Measurements from ENCODE around the gene SAMD11. TPM values are rescaled to one million over a fixed set of nuclear protein-coding genes. Genes with fewer than 3 reads are reported as not detected.

SAMD11 gene
- total RNA-seq, 1 experiment from 2014 or later = 0.54 TPM

DNA sequence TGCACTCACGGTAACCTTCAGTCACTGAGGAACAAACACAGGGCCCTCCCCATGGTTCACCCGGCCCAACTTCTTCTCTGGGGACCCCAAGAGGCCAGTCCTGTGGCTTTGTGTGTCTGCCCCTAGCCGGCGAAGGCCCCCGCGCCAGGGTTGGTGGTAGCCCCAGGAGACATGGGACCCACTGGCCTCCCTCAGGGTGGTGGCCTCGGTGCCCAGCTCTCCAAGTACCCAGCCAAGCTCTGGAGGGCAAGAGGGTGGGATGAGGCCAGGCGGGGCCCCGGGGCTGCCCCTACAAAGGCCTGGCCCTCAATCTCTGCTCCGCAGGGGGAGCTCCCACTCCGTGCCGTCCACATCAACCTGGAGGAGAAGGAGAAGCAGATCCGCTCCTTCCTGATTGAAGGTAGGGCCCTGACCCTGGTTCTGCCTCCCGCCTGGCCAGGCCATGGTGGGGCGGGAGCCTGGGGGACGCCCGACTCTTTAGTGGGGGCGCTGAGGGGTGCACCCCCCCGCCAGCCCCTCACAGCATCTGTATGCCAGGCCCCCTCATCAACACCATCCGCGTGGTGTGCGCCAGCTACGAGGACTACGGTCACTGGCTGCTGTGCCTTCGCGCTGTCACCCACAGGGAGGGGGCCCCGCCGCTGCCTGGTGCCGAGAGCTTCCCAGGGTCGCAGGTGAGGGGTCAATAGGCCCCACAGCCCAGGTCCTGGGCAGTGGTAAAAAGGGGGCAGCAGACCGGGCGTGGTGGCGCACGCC is 48.2 kb downstream of the SAMD11 start:
- CTCF ChIA-PET = no interaction called here
- Mint-ChIP-seq H3K4me3 (ENCODE audit: low read depth, unreplicated experiment) (no peak overlapping the region), H3K27me3 (ENCODE audit: unreplicated experiment) (no peaks in the 10 kb centered on the region), H3K9me3 (ENCODE audit: low read depth, unreplicated experiment) (no peaks in the 10 kb centered on the region), H3K36me3 (ENCODE audit: insufficient read depth, unreplicated experiment) (peaks cover 26% of the 10 kb centered on the region), H3K4me1 (ENCODE audit: low read depth, unreplicated experiment) (peaks cover 11% of the 10 kb centered on the region), H3K27ac (ENCODE audit: unreplicated experiment) (no peak overlapping the region)
- no TSS peak for BruUV-seq (replicated peaks)
- no peak for TF ChIP-seq CTCF (IDR thresholded peaks at IDR 0.05; ENCODE audit: unreplicated experiment)
- intact Hi-C loops (cut with micrococcal nuclease; ENCODE audit: unreplicated experiment) = no loop called here
- DNase-seq = no peak

DNA sequence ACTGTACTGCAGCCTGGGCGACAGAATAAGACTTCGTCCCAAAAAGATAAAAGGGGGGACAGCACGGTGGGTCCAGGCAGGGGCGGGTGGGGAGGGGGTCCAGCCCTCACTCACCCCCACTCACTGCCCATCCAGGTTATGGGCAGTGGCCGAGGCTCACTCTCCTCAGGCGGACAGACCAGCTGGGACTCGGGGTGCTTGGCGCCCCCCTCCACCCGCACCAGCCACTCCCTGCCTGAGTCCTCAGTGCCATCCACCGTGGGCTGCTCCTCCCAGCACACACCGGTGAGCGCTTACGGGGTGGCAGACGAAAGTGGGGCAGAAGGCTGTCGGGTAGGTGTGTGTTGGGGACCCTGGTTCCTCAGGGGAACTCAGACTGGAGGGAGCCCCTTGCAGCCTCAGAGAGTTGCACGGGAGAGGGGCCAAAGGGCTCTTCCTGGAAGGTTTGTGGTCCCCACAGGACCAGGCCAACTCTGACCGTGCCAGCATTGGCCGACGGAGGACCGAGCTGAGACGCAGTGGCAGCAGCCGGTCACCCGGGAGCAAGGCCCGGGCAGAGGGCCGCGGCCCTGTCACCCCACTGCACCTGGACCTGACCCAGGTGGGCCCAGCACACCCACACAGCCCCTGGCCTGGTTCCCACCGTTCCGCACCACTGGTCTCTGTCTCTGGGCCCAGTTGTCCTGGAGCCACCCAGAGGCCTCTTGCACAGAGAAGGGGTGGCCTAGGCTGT is 49.2 kb downstream of the SAMD11 start:
- peaks cover 4% of the 10 kb centered on the region for H3K27me3 Mint-ChIP-seq (ENCODE audit: unreplicated experiment)
- H3K9me3 Mint-ChIP-seq (ENCODE audit: low read depth, unreplicated experiment) = no peaks in the 10 kb centered on the region
- peaks cover 12% of the 10 kb centered on the region for H3K4me1 Mint-ChIP-seq (ENCODE audit: low read depth, unreplicated experiment)
- H3K4me3 Mint-ChIP-seq (ENCODE audit: low read depth, unreplicated experiment) = no peak overlapping the region
- H3K36me3 Mint-ChIP-seq (ENCODE audit: insufficient read depth, unreplicated experiment) = peaks cover 25% of the 10 kb centered on the region
- BruUV-seq (replicated peaks) = no TSS peak
- TF ChIP-seq CTCF (IDR thresholded peaks at IDR 0.05; ENCODE audit: unreplicated experiment) = no peak
- intact Hi-C loops (cut with micrococcal nuclease; ENCODE audit: unreplicated experiment) = no loop called here
- CTCF ChIA-PET = no interaction called here
- no peak for DNase-seq
- H3K27ac Mint-ChIP-seq (ENCODE audit: unreplicated experiment) = no peak overlapping the region

DNA sequence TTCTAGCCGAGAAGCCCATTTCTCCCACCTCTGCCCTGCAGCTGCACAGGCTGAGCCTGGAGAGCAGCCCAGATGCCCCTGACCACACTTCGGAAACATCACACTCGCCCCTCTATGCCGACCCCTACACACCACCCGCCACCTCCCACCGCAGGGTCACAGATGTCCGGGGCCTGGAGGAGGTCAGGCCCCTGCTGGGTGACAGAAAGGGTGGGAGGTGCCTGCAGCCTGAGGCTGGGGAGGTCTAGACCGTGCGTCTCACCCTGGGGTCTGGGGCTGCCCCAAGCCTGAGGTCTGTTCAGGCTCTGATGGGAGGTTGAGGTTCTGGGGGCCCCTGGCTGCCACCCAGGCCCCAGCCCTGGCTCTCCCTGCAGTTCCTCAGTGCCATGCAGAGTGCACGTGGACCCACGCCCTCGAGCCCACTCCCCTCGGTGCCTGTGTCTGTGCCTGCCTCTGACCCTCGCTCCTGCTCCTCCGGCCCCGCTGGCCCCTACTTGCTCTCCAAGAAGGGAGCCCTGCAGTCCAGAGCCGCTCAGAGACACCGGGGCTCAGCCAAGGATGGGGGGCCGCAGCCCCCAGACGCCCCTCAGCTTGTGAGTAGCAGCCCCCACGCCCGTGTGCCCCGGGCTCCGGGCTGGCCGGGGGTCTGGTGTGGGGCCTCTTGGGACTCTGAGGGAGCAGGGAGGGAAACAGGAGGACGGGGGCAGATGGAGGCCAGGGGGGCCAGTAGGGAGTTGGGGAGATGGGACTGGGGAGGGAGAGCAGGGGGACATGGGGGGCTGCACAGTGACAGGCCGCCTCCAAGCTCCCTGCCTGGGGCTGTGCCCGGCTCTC is 50.0 kb downstream of the SAMD11 start:
- DNase-seq = no peak
- peaks cover 30% of the 10 kb centered on the region for H3K36me3 Mint-ChIP-seq (ENCODE audit: insufficient read depth, unreplicated experiment)
- H3K4me1 Mint-ChIP-seq (ENCODE audit: low read depth, unreplicated experiment) = peaks cover 18% of the 10 kb centered on the region
- H3K27ac Mint-ChIP-seq (ENCODE audit: unreplicated experiment) = no peak overlapping the region
- CTCF ChIA-PET = no interaction called here
- TF ChIP-seq CTCF (IDR thresholded peaks at IDR 0.05; ENCODE audit: unreplicated experiment) = no peak
- intact Hi-C loops (cut with micrococcal nuclease; ENCODE audit: unreplicated experiment) = no loop called here
- H3K27me3 Mint-ChIP-seq (ENCODE audit: unreplicated experiment) = peaks cover 11% of the 10 kb centered on the region
- no TSS peak for BruUV-seq (replicated peaks)
- no peak overlapping the region for H3K4me3 Mint-ChIP-seq (ENCODE audit: low read depth, unreplicated experiment)
- H3K9me3 Mint-ChIP-seq (ENCODE audit: low read depth, unreplicated experiment) = no peaks in the 10 kb centered on the region

GRCh38 chr1:974293-974640 is 50.5 kb downstream of the SAMD11 start:
- Mint-ChIP-seq H3K27me3 (ENCODE audit: unreplicated experiment) (peaks cover 13% of the 10 kb centered on the region), H3K4me3 (ENCODE audit: low read depth, unreplicated experiment) (no peak overlapping the region), H3K9me3 (ENCODE audit: low read depth, unreplicated experiment) (no peaks in the 10 kb centered on the region), H3K4me1 (ENCODE audit: low read depth, unreplicated experiment) (peaks cover 18% of the 10 kb centered on the region), H3K27ac (ENCODE audit: unreplicated experiment) (no peak overlapping the region), H3K36me3 (ENCODE audit: insufficient read depth, unreplicated experiment) (peaks cover 30% of the 10 kb centered on the region)
- intact Hi-C loops (cut with micrococcal nuclease; ENCODE audit: unreplicated experiment) = no loop called here
- no peak for TF ChIP-seq CTCF (IDR thresholded peaks at IDR 0.05; ENCODE audit: unreplicated experiment)
- DNase-seq = no peak
- CTCF ChIA-PET = no interaction called here
- BruUV-seq (replicated peaks) = no TSS peak
